Head of caudate nucleus (tissue), 42 donors: Measurements from ENCODE around the gene RNF152.

Source experiments
- DNase-seq, 42 donors: peaks; one replicate each; pipeline versions ENCODE4 v3.0.0 to v3.0.0-alpha.2; 2020 to 2021; ENCODE audit warnings: mixed read lengths in 7 of 42
- intact Hi-C: fragments of 100-400 bp; cut with DNase I; formaldehyde crosslinking; loops from one replicate; pipeline ENCODE4 v1.15.0; 2022

RNF152 gene

DNA sequence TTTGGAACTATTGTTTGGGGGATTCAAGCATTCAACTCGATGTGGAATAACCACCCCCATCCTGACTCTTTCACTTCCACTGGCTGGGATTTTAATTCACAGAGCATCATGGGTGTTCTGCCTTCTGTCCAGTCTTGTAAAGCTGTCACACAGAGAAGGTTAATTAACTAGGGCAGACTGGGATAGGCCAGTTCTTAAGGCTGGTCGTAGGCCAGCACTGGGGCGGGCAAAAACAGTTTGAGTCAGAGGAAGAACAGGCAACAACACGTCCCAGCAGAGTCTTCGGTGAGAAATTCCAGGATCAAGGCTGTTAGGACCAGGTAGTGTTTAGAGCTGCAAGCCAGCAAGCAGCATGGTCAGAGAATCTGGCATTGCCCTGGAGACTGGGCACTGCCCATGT lies 4.0 kb upstream of the RNF152 start:
- intact Hi-C loops: no loop called here
- DNase-seq: peak in 2 of 42 donors; percentile 9 to 41

DNA sequence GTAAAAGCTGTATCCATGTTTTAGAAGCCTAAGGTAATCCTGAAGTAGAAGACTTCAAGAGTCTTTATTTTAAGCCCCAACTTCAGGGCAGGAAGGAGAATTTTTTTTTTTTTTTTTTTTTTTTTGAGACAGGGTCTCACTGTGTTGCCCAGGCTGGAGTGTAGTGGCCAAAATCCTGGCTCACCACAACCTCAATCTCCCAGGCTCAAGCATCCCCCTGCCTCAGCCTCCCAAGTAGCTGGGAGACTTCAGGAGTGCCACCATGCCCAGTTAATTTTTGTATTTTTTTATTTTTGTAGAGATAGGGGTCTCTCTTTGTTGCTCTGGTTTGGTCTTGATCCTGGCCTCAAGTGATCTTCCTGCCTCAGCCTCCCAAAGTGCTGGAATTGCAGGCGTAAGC lies 3.3 kb upstream of the RNF152 start:
- intact Hi-C loops: no loop called here
- DNase-seq: no peak

DNA sequence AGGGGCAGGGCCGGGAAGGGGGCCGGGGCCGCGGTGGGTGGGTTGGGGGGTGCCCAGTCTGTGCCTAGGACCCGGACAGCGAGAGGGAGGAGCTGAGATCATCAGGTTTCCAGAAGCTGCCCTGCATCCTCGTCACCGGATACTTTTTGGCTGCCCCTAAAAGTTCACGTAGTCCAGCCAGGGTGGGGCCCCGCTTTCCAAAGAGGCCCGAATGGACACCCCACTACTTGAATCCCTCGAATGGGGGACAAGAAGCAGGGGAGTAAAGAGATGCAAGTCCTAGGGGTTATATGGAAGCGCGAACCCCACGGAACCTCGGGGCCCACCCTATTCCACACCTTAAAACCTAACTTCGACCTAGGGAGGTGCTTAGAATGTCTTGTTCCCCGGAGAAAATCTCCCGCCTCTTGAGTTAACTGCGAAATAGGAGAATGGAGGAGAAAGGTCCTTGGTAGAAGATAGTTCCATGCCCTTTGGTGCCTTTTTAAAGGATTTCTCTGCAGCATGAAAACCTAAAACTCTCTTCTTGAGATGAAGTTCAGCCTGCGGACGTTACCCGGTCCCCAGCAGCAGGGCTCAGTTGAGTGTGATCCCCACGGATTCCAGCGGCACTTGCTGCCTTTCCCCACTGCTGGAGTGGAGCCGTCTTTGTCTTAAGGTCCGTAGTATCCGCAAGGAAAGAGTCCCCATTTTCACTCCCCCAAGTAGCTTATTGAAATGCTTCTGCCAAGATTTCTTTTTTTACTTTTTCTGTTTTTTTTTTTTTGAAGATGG lies 2.1 kb upstream of the RNF152 start:
- intact Hi-C loops: loop anchor here (5.0 kb wide), 1 partner anchor 258 kb away; no protein-coding TSS in a partner anchor
- DNase-seq: no peak

DNA sequence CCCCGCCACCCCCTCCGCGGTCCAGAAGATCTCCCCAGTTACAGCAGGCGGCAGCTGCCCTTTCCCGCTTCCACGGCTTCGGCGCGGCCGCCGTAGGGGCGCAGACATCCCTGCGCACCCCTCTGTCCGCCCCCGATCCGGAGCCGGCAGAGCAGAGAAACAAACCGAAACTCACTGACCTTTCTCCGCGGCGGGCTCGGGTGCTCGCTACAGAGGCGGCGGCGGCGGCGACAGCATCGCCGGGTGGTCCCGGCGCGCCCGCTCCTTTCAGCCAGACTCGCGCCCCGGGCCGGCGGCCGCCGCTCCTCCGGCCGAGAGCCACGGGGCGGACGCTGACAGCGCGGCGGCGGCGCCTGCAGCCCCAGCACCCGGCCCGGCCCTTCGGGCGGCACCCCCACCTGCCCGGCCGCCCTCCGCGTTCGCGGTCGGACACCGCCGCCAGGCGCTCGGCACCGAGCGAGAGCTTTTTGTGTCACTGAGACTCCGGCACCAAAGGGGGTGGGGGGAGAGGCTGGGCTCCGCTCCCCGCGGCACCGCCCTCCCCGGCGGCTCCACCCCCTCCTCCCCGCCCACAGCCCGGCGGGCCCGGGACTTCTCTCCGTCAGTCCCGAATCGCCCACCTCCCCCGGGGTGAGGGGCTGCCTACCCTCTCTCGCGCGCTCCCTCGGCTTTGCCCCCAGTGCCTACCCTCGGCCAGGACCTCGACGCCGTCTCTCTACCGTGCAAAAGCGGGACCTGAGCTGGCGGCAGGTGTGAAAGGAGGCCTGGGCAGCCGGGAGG lies 1.4 kb upstream of the RNF152 start:
- peak; percentile 55 to 92 (median 83) for DNase-seq
- intact Hi-C loops: loop anchor here (5.0 kb wide), 1 partner anchor 257 kb away; no protein-coding TSS in a partner anchor

DNA sequence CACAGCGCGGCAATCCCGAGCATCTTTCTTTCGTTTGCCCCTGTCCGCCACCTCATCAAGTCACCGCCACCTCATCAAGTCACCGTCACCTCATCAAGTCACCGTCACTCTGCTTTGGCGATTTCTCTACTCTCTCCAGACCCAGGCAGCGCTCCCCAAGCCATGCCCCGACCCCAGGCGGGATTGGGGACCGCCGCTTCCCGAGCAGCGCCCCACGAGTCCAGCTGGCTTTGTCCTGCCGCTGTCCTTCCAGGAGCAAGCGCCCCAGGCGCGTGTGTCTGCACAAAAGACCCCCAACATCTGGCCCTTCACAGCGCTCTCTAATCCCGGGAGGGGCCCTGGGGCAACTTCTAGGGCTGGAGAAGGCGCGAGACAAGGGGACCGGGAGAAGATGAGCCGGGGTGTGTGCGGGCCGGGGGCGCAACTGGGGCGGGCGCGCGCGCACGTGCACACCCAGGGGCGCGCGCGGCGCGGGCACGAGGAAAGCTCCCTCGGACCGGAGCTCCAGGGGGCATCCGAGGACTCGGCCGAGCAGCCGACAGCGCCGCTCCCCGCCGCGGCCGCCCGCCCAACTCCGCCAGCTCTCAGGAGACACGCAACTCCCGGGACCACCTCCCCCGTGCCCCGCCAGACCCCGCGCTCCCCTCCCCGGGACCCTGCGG lies 633 bp upstream of the RNF152 start:
- intact Hi-C loops: loop anchor here (5.0 kb wide), 1 partner anchor 256 kb away; no protein-coding TSS in a partner anchor
- DNase-seq: peak in 40 of 42 donors; percentile 24 to 81 (median 60)

DNA sequence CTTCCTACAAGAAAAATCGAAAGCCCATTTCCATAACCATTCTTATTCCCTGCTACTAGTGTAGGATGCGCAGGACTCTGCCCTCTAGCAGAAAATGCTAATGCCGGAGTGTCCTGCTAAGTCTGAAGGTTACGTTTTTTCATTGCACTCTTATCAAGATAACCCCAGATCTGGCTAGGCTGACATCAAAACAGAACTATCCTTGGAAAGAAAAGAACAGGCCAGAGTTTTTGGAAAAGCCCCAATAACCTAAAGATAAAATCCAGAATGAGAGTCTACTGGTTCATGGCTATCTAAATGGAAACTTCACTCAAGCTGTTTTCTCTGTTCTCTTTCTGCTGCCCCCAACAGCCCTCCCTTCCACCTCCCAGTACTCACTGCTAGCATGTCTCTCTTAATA lies 913 bp downstream of the RNF152 start:
- DNase-seq: no peak
- intact Hi-C loops: loop anchor here (5.0 kb wide), 1 partner anchor 255 kb away; no protein-coding TSS in a partner anchor

DNA sequence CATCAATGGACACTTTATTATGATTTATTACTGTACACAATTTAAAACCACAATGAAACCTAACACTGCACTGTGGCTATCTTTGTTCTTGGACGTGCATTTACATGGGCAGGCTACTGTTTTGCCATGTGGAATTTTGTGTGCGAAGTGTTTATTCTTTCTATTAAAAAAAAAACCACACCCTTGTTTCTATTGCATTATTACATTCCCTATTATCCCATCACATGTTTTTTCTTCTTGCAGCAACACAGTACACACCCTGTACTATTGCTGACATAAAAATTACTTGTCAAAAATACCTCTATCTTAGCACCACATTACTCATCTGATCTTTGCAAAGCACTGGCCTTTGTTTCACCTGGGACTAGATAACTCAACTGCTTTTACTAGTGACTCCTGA lies 1.5 kb downstream of the RNF152 start:
- intact Hi-C loops: loop anchor here (5.0 kb wide), 1 partner anchor 254 kb away; no protein-coding TSS in a partner anchor
- peak in 1 of 42 donors; percentile 30 for DNase-seq

DNA sequence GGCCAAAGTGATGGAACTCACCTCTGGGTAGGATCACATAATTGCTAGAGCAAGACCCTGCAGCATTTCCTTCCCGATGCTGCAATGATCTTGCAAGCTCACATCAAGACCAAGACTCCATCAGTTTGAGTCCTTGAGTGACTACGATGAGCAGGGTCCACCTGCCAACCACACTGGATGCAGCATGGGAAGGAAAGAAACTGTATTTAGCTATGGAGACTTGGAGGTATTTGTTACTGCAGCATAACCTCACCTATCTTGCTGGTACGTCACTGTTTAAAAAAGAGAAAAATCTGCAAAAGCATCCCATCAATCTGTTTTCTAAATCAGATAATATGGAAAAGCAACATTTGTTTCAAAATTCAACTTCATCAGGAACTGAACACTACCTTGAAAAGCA lies 2.5 kb downstream of the RNF152 start:
- DNase-seq: no peak
- intact Hi-C loops: loop anchor here (5.0 kb wide), 1 partner anchor 253 kb away; no protein-coding TSS in a partner anchor

DNA sequence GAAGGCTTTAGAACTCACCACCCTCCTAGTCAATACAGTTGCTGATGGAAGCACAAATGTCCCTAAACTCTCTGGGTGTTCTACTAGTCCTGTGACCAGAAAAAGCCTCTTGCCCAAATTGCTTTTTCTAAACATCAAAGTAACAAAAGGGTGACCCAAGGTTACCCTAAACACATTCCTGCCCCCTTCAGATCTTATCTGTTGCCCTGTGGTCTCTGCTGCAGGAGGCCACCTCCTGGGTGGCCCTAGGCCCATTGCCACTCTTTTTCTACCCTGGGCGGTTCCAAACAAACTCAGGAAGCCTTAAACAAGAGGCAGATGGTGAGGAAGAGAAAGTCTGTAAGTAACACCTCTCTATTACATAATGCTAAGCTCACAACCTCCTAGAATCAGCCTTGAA lies 3.3 kb downstream of the RNF152 start:
- intact Hi-C loops: no loop called here
- no peak for DNase-seq

DNA sequence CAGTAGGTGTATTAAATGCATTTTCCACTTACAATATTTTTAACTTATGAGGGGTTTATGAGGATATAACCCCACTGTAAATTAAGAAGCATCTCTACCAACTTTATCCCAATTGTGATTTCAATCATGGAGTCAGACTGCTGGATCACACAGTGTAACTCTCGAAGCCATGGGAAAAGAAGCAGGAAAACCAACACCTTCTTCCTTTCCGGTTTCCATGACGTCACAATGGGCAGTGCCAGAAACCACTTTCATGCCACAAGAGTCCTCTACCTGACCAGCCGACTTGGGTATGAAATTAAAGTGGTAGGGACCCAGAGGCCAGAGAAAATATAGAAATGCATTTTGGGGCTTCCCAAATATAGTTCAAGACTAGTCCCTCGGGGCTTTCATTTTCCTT lies 4.2 kb downstream of the RNF152 start:
- intact Hi-C loops: no loop called here
- DNase-seq: no peak

DNA sequence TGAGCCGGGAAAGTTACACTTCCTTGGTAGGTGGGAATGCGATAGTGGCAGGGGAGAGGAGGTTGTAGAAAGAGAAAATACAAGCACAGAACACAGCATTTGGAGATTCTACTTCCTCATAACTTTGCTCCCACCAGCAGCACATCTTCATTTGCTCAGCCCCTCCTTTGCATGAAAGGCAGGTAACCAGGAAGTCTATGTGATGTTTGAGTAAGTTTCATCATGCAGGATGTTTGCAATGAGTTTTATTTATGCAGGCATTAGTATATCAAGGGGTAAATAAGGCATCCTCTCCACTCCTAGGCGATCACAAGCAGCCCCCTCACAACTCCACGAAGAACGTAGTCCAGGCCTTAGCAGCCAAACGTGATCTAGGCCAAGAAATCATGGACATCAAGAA lies 5.0 kb downstream of the RNF152 start:
- DNase-seq: no peak
- intact Hi-C loops: no loop called here

DNA sequence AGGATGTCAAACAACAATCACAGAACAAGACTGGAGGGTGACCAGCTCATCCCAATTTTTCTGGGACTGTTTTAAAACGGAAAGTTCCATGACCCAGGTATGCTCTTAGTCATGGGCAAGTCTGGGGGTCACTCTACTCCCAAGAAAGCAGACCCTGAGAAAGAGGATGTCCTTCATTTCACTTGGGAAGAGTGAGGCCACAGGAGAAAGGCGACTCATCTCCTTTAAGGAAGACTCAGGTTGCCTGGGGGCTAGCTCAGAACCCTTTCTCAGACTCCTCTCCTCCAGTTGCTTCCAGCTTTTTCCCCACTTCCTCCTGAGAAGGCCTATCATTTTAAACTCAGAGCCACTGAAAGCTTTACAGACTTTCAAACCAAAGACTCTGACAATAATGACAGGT lies 9.3 kb downstream of the RNF152 start:
- intact Hi-C loops: no loop called here
- no peak for DNase-seq

DNA sequence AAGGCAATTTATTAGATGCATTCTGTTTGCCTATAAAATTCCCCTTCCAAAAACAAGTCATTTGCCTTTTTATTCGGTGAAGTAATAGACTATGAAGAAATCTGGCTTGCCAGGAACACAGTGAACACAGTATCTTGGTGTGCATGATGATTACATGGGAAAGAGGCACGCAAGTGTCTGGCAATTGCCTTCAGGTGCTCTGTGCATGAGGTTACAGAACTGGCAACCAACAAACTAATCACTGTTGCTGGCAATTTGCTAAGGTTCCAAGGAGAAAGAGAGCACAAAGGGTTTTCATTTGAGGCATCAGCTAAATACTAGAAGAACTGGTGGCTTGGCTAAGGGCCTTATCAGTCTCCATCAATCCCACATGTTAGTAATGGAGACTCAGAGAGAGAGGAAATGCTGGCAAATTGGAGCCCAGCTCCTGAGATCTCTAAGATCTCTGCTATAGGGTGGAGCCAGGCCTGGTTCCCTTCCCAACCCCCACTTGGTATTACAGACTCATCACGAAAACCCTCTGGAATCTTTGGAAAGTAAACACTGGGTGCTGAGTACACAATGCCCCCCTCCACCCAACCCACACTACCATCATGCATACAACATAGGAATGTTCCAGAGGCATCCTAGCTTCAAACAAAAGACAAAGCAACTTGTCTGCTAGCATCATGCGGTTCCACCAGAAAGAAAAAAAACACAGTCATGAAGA lies 10.4 kb downstream of the RNF152 start:
- no peak for DNase-seq
- intact Hi-C loops: no loop called here

DNA sequence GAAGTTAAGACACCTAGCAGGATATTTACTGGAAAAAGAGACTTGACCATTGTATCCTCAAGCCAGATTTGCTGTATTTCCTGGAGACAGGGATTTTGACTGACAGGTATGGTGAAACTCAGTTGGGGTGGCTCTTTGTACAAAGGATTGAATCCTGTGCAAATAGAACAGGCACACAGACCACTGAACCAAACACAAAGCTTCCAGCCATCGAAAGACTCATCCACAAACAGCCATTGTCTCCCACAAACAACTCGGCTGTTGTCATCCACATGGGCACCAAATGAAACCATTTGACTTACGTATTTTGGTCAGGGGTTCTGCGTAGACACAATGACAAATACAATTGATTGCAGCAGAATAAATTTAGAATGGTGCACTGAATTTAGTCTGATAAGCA lies 15.9 kb downstream of the RNF152 start:
- DNase-seq: peak in 35 of 42 donors; percentile 7 to 87 (median 66)

DNA sequence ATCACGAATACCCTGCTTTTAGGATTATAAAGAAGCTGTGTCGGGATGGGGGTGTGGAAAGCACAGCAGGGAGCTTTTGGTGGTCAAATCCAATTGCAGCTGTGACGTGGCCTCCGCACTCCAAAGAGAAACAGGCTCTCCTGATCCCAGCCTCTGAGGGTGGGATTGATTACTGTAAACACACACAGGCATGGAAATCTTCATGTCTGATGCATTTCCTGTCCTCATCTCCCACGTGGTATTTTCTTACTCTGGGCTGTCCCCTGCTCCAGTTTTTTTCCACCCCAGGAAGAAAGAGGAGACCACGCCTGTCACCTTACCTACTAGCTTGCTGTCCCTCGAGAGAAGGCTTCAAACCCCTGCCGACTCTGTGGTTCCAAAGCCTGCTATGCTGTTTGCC lies 22.7 kb downstream of the RNF152 start:
- intact Hi-C loops: no loop called here
- no peak for DNase-seq

More for the DNA sequence above, 15.9 kb downstream of the RNF152 start:
- intact Hi-C loops: no loop called here

DNA sequence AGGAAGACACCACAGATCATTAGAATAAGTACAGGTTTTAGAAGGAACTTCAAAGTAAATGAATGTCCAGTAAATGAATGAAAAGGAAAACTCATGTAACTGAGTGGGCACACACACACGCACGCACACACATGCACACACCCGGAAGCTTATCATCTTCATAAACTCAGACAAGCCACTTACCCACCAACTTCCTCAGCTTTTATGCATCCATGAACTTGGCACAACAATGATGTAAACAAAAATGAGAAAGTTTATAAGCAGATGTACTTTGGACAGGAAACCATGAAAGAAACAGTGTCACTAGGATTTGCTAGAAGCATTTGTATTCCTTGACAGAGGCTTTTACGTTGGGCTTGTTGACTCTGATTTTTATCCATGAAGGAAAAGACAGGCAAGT lies 23.2 kb downstream of the RNF152 start:
- no peak for DNase-seq
- intact Hi-C loops: no loop called here

DNA sequence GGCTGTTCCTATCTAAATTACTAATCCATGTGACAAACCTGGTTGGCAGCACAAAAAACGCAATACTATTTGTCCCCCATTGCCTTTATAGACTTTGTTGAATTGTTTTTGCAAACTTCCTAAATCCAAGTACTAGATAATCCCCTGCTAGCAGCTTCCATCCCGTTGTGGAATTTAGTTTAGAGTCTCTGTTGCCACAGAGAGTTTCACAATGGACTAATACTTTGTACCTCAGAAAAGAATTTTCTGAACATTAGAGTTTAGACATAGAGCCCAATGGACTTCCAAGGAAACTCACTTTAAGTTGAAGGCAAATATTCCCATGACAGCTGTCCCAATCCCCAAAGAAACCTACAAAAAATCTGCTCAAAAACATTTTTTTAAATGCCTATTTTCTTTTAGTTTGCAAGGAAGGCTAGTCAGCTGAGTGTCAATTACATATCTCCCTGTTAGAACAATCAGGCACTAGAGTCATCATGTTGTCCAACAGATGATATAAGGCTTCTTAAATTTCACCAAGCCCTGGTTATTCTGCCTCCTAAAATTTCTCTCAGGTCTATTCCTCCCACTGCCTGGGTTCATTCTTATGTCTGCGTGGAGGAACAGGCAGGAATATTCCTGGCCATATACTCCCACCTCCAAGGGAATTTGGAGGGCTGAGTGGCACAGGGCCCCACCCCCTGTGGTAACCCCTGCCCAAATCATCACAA lies 27.2 kb downstream of the RNF152 start:
- DNase-seq: no peak
- intact Hi-C loops: no loop called here

DNA sequence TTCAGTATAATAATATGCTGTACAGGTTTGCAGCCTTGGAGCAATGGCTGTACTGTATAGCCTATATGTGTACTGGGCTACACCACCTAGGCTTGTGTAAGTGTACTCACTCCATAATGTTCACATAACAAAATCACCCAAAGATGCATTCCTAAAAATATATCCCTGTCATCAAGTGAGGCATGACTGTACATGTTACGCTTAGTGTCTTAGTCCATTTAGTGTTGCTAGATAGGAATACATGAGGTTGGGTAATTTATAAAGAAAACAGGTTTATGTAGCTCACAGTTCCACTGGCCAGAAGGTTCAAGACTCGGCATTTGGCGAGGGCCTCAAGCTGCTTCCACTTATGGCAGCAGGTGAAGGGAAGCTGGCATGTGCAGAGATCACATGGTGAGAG lies 31.4 kb downstream of the RNF152 start:
- no peak for DNase-seq
- intact Hi-C loops: no loop called here
